Pancreas (tissue), 10 donors: ENCODE results near the gene PAX6. TPM values are rescaled to one million over a fixed set of nuclear protein-coding genes. Genes with fewer than 3 reads are reported as not detected.

Experiments
- ATAC-seq, 4 donors: fragments of 200-7000 bp; cut with Tn5 transposase; one replicate each; pipeline versions ENCODE4 v1.8.0 to v1.9.1; 2020; ENCODE audit warnings: mild to moderate bottlenecking in 4 of 4, moderate library complexity in 4 of 4
- DNase-seq, 6 donors: peaks; one replicate each; pipeline ENCODE4 v3.0.0-alpha.2; 2020
- FAIRE-seq: peaks from 2 replicates; lab custom pipeline; 2012; peaks lifted over from hg19 to GRCh38; lab: Jason Lieb, UNC
- H3K27ac ChIP-seq, 4 donors: fragments of 200-600 bp; sonication (generic); 1 replicate in 3 of 4; 2 replicates in 1 of 4; pipeline versions ENCODE4 v1.5.0 to v1.8.0; 2020
- H3K27me3 ChIP-seq, 4 donors: fragments of 200-600 bp; one replicate each; pipeline ENCODE4 v1.8.0; 2021
- H3K36me3 ChIP-seq, 3 donors: fragments of 200-600 bp; sonication (generic) in 1 of 3; one replicate each; pipeline versions ENCODE4 v1.5.0 to v1.8.0; 2020 to 2021
- H3K4me1 ChIP-seq, 3 donors: fragments of 200-600 bp; one replicate each; pipeline ENCODE4 v1.8.0; 2021
- H3K4me3 ChIP-seq, 4 donors: fragments of 200-600 bp; sonication (generic) in 2 of 4; one replicate each; pipeline versions ENCODE4 v1.5.0 to v1.8.0; 2020 to 2021
- H3K9me3 ChIP-seq, 4 donors: fragments of 200-600 bp; one replicate each; pipeline ENCODE4 v1.8.0; 2021
- WGBS, 2 donors: extraction: QIAGEN DNeasy Blood & Tissue Kit; methylation state at CpG; one replicate each; pipeline ENCODE4 v1.1.7; 2013; 5-methylcytosine and 5-hydroxymethylcytosine counted together
- intact Hi-C, 3 donors: fragments of 100-400 bp; cut with DNase I; formaldehyde crosslinking; loops; one replicate each; pipeline versions ENCODE4 v1.11.1 to v1.14.2; 2022
- polyA plus RNA-seq, 2 donors: library from polyadenylated mRNA; stranded (reverse); fragments of 200-250 nt; gene quantifications; one replicate each; pipeline ENCODE4 v1.2.3, GENCODE V29; 2013
- total RNA-seq, 6 donors: library from RNA; stranded (reverse); fragmentation: NEBNext Ultra II Directional in 4 of 6; extraction: Animal tissue kit (Norgen Biotek cat#: 25700) in 4 of 6; gene quantifications; one replicate each; pipeline versions ENCODE4 v1.2.1 to v1.2.4, GENCODE V29; 2021 to 2023
- TF ChIP-seq, protein P1 (sequence below), 4 donors: fragments of 200-600 bp; sonication (generic) in 3 of 4; IDR thresholded peaks; one replicate each; pipeline versions ENCODE4 v1.5.0 to v1.8.0; 2021; ENCODE audit warnings: antibody characterized with exemption in 4 of 4
- donor health status: healthy with polysubstance abuse.
- donor health status: DM: no; HTN: no; CAD: no; lungs with moderate emphysema.
- donor health status: DM: no; HTN: no; CAD: no.
- donor health status: control.
- donor health status: control.
- donor health status: Bipolar disorder and iron deficiency.
- donor health status: DM: yes; HTN: yes; CAD: no.
- donor health status: DM: no; HTN: no; CAD: no.
- donor health status: DM: no; HTN: no; CAD: no.
- donor health status: DM: yes; HTN: yes; CAD: no.

Gene PAX6
- total and polyA plus RNA-seq, 8 donors = 2.0 to 75.0 (median 9.3) TPM

DNA sequence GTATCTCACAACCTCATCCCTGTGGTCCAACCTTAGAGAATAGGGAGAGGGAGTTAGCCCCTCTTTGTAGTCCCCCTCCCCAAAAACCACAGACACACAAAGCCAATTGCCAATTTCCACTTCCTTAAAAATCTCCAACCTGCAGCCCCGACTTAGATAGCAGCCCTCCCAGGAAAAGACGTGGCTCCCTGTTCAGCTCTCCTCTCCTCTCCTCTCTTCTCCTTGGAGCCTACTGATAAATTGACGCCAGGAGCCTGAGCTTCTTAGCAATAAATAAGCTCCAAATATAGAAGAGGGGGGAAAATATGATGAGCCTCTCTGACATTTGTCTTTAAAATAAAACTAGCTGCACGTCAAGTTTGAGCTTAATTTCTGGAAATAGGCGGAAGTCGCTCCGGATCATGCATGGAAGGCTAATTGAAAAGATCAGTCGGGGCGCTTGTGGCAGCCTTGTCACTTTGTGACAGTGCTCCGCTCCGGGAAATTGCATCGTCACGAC lies 7.3 kb downstream of the PAX6 start:
- DNase-seq = no peak
- no peak for FAIRE-seq
- H3K4me1 ChIP-seq = peaks cover 0 to 12% (median 0%) of the 10 kb centered on the region in 3 donors
- 11 to 13% methylated on average over 13 of the region's 13 CpGs for WGBS, 2 donors
- intact Hi-C loops = loop anchor here in 1 of 3 donors (10.0 kb wide), 1 partner anchor 59 kb away; no protein-coding TSS in a partner anchor
- no peaks in the 10 kb centered on the region for H3K9me3 ChIP-seq
- TF ChIP-seq, protein P1, sequence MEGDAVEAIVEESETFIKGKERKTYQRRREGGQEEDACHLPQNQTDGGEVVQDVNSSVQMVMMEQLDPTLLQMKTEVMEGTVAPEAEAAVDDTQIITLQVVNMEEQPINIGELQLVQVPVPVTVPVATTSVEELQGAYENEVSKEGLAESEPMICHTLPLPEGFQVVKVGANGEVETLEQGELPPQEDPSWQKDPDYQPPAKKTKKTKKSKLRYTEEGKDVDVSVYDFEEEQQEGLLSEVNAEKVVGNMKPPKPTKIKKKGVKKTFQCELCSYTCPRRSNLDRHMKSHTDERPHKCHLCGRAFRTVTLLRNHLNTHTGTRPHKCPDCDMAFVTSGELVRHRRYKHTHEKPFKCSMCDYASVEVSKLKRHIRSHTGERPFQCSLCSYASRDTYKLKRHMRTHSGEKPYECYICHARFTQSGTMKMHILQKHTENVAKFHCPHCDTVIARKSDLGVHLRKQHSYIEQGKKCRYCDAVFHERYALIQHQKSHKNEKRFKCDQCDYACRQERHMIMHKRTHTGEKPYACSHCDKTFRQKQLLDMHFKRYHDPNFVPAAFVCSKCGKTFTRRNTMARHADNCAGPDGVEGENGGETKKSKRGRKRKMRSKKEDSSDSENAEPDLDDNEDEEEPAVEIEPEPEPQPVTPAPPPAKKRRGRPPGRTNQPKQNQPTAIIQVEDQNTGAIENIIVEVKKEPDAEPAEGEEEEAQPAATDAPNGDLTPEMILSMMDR (IDR thresholded peaks at IDR 0.05) = no peak
- H3K27me3 ChIP-seq = peaks cover 15 to 91% (median 39%) of the 10 kb centered on the region in 4 donors
- no peaks in the 10 kb centered on the region for H3K36me3 ChIP-seq
- H3K4me3 ChIP-seq = no peak overlapping the region
- H3K27ac ChIP-seq = peak overlapping the region in 1 of 4 donors; percentile 2
- ATAC-seq = peak in 2 of 4 donors; percentile 22 to 37

DNA sequence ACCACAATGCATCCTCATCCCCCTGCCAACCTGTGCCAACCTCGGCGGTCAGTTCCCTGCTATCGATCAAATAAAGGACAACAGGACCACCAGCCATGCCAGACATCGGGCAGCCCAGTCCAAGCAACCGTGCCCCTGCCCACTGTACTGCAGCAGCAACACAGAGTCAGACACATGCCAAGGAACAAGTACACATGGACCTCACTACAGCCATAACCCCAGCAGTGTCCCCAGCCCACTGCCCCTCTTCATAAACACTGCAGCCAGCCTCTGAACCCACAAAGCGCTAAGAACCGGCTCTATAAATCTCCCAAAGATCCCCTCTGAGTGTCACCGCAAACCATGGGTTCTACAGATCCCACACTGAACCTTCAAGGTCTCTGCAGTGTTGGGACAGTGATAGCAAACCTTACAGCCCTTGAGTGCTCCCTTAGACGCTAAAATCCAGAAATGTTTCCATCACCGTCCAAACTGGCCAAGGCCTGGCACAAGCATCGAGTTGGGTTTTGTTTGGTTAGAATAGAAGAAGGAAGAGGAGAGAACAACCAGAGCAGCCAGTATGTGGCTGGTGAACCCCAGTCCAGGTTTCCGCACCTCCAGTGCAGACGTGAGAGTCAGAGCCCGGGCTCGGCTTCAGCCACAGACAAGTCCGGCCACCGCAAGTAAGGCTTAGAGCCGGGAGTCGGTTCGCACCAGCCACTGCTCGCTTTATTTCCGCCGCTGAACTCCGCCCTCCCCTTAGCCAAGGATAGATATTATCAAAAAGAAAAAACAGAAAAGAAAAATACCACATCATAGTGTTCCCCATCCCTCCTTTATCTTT lies 7.9 kb downstream of the PAX6 start:
- H3K4me3 ChIP-seq = no peak overlapping the region
- DNase-seq (peak in 1 of 6 donors; percentile 57), ATAC-seq (peak in 1 of 4 donors; percentile 22), FAIRE-seq (no peak)
- peaks cover 15 to 91% (median 36%) of the 10 kb centered on the region in 4 donors for H3K27me3 ChIP-seq
- no peaks in the 10 kb centered on the region for H3K36me3 ChIP-seq
- 10% methylated on average over 24 of the region's 24 CpGs for WGBS, 2 donors
- TF ChIP-seq, protein P1 (IDR thresholded peaks at IDR 0.05) = no peak
- intact Hi-C loops = loop anchor here in 1 of 3 donors (10.0 kb wide), 1 partner anchor 58 kb away; no protein-coding TSS in a partner anchor
- H3K27ac ChIP-seq = peak overlapping the region in 1 of 4 donors; percentile 2
- H3K4me1 ChIP-seq = peaks cover 0 to 15% (median 0%) of the 10 kb centered on the region in 3 donors
- no peaks in the 10 kb centered on the region for H3K9me3 ChIP-seq

- Histone ChIP-seq H3K4me3 (no peak overlapping the region), H3K27me3 (peaks cover 10 to 87% (median 31%) of the 10 kb centered on the region in 4 donors), H3K9me3 (no peaks in the 10 kb centered on the region), H3K36me3 (no peaks in the 10 kb centered on the region), H3K4me1 (peaks cover 0 to 15% (median 0%) of the 10 kb centered on the region in 3 donors), H3K27ac (no peak overlapping the region)
- DNase-seq = peak in 1 of 6 donors; percentile 57
- ATAC-seq = no peak
- intact Hi-C loops = loop anchor here in 1 of 3 donors (10.0 kb wide), 1 partner anchor 58 kb away; no protein-coding TSS in a partner anchor
- no peak for FAIRE-seq
- 10 to 11% methylated on average over 20 of the region's 20 CpGs for WGBS, 2 donors
- TF ChIP-seq, protein P1 (IDR thresholded peaks at IDR 0.05) = no peak
Observed at GRCh38 chr11:31802609-31802989, 8.5 kb downstream of the PAX6 start.

- TF ChIP-seq, protein P1 (IDR thresholded peaks at IDR 0.05) = no peak
- DNase-seq (no peak), FAIRE-seq (no peak), ATAC-seq (no peak)
- Histone ChIP-seq H3K4me1 (peaks cover 0 to 15% (median 0%) of the 10 kb centered on the region in 3 donors), H3K27me3 (peaks cover 10 to 82% (median 28%) of the 10 kb centered on the region in 4 donors), H3K27ac (no peak overlapping the region), H3K4me3 (no peak overlapping the region), H3K9me3 (no peaks in the 10 kb centered on the region), H3K36me3 (no peaks in the 10 kb centered on the region)
- intact Hi-C loops = loop anchor here in 1 of 3 donors (10.0 kb wide), 1 partner anchor 57 kb away; no protein-coding TSS in a partner anchor
- WGBS, 2 donors = 15 to 16% methylated on average over 6 of the region's 6 CpGs
Observed at GRCh38 chr11:31802000-31802551, 9.0 kb downstream of the PAX6 start.
